ENCODE results near the gene DAGLA.

GRCh38 chr11:61765550-61766253 is 85.5 kb downstream of the DAGLA start:
- TF ChIP-seq CTCF (IDR thresholded peaks at IDR 0.05), result no peak
- no peak for TF ChIP-seq EP300 (IDR thresholded peaks at IDR 0.05)
